GM12878 (cell line): ENCODE measurements around the gene NCS1. TPM values are rescaled to one million over a fixed set of nuclear protein-coding genes. Genes with fewer than 3 reads are reported as not detected.

Experiments
- BCL11A ChIP-seq: IDR thresholded peaks from 2 replicates; pipeline ENCODE4 v1.6.1; 2011; ENCODE audit warnings: low read depth, low read length
- E2F8 ChIP-seq: fragments of 450-650 bp; IDR thresholded peaks from 2 replicates; pipeline ENCODE4 v1.6.1; 2018; ENCODE audit warnings: mild to moderate bottlenecking, low read depth, moderate library complexity; ENCODE audit not compliant: partially characterized antibody
- EGR1 ChIP-seq, 2 experiments: IDR thresholded peaks; 1 replicate in 1 of 2; 2 replicates in 1 of 2; pipeline ENCODE4 v1.6.1; 2011 to 2012; ENCODE audit warnings: low read depth in 2 of 2, low read length in 2 of 2, borderline replicate concordance in 1 of 2, mild to moderate bottlenecking in 1 of 2, moderate library complexity in 1 of 2
- ELK1 ChIP-seq: IDR thresholded peaks from 2 replicates; pipeline ENCODE4 v1.6.1; 2012; ENCODE audit warnings: low read depth, low read length, improper control_type of control experiment
- IRF4 ChIP-seq: IDR thresholded peaks from 2 replicates; pipeline ENCODE4 v1.6.1; 2011; ENCODE audit warnings: low read depth, low read length
- IRF5 ChIP-seq: fragments of 450-650 bp; IDR thresholded peaks from 2 replicates; pipeline ENCODE4 v1.6.1; 2017; ENCODE audit warnings: borderline replicate concordance
- KLF5 ChIP-seq: fragments of 450-650 bp; IDR thresholded peaks from 2 replicates; pipeline ENCODE4 v1.6.1; 2014; ENCODE audit warnings: mild to moderate bottlenecking; ENCODE audit not compliant: partially characterized antibody
- NFYA ChIP-seq: IDR thresholded peaks from 2 replicates; pipeline ENCODE4 v1.6.1; 2011; ENCODE audit warnings: low read depth, mild to moderate bottlenecking, low read length, improper control_type of control experiment, borderline replicate concordance
- RFX5 ChIP-seq: IDR thresholded peaks from 2 replicates; pipeline ENCODE4 v1.6.1; 2011; ENCODE audit warnings: low read depth, low read length, improper control_type of control experiment
- SREBF2 ChIP-seq: IDR thresholded peaks from 2 replicates; pipeline ENCODE4 v1.6.1; 2012; ENCODE audit warnings: mild to moderate bottlenecking, low read length
- TBL1XR1 ChIP-seq: IDR thresholded peaks from 2 replicates; pipeline ENCODE4 v1.6.1; 2012; ENCODE audit warnings: low read depth, low read length, improper control_type of control experiment
- TCF12 ChIP-seq: IDR thresholded peaks from 2 replicates; pipeline ENCODE4 v1.6.1; 2011; ENCODE audit warnings: low read depth, mild to moderate bottlenecking, low read length
- TCF7 ChIP-seq: IDR thresholded peaks from 2 replicates; pipeline ENCODE4 v1.6.1; 2014; ENCODE audit warnings: antibody characterized with exemption, borderline replicate concordance
- ZNF217 ChIP-seq: fragments of 450-650 bp; IDR thresholded peaks from 2 replicates; pipeline ENCODE4 v1.6.1; 2017; ENCODE audit warnings: antibody characterized with exemption, mild to moderate bottlenecking
- ZZZ3 ChIP-seq: IDR thresholded peaks from 2 replicates; pipeline ENCODE4 v1.6.1; 2011; ENCODE audit warnings: low read depth; ENCODE audit not compliant: control insufficient read depth, insufficient read length
- polyA plus RNA-seq, 11 experiments: library from polyadenylated mRNA; depleted of rRNA in 4 of 11; unstranded in 6 of 11; stranded (reverse) in 5 of 11; fragments of >200 nt; fragmentation: Nextera tagmentation in 4 of 11; fragmentation: Illumina TruSeq in 1 of 11; extraction: Ambion mirVana in 4 of 11; extraction: Trizol in 1 of 11; gene quantifications; 1 replicate in 1 of 11; 2 replicates in 10 of 11; pipeline versions ENCODE4 v1.2.1 to v1.2.3, GENCODE V29; 2011 to 2016; ENCODE audit warnings: inconsistent platforms in 2 of 11, missing spikeins in 2 of 11, low read depth in 1 of 11
- total RNA-seq, 4 experiments: library from RNA; depleted of rRNA in 3 of 4; stranded (reverse); fragments of >200 nt in 3 of 4; fragmentation: Illumina TruSeq in 1 of 4; extraction: Trizol in 1 of 4; gene quantifications; 2 replicates each; pipeline versions ENCODE4 v1.2.1 to v1.2.3, GENCODE V29; 2013 to 2021

The NCS1 gene
- total and polyA plus RNA-seq, 10 of the 15 experiments (the other 5 are each of a cell fraction or from before 2014, with no cell fraction given): 0.04 to 0.22 (median 0.06) TPM; not detected in 4

- TF ChIP-seq TCF12 (peak; percentile 59; the same call in 1 of the 2 replicates), IRF5 (no peak), E2F8 (peak; percentile 77), NFYA (no peak), EGR1 (IDR thresholded peaks at IDR 0.05; ENCODE audit: borderline replicate concordance in 1 of 2, low read depth in 2 of 2, low read length in 2 of 2) (no peak), RFX5 (no peak), ZNF217 (no peak), IRF4 (peak; percentile 51; the same call in 1 of the 2 replicates), KLF5 (peak; percentile 81), SREBF2 (no peak), TBL1XR1 (no peak), BCL11A (peak; percentile 96), TCF7 (no peak), ZZZ3 (no peak), ELK1 (0 out of 2 replicates have a peak, but pooled peaks have one; percentile 6)
Measured at GRCh38 chr9:130128733-130129431, 43.3 kb upstream of the NCS1 start (continued).
